ENCODE measurements around the gene NAA15. TPM values are rescaled to one million over a fixed set of nuclear protein-coding genes. Genes with fewer than 3 reads are reported as not detected.

The NAA15 gene
- total and polyA plus RNA-seq, 2 donors (not counting 3 experiments of a cell fraction or from before 2014, with no cell fraction given), result 4.5 to 67.9 TPM

GRCh38 chr4:139438141-139438540 is 136.8 kb downstream of the NAA15 start:
- H3K27ac ChIP-seq (ENCODE audit: insufficient read depth, low read depth, low read length), result no peak overlapping the region
- H3K9me1 ChIP-seq (replicated peaks; ENCODE audit: control insufficient read depth, extremely low read depth, insufficient read depth, low read length), result peaks cover 2% of the 10 kb centered on the region
- no TSS peak for BruUV-seq (replicated peaks)
- ChIA-PET POLR2A (no interaction called here), CTCF (no interaction called here)
- no peak for DNase-seq (ENCODE audit: low read depth, low spot score)
- TF ChIP-seq POLR2AphosphoS5 (IDR thresholded peaks at IDR 0.05; ENCODE audit: insufficient read depth, low read depth, low read length) (no peak), FOS (IDR thresholded peaks at IDR 0.05; ENCODE audit: borderline replicate concordance, insufficient read depth, low read length) (no peak), MYC (IDR thresholded peaks at IDR 0.05; ENCODE audit: low read depth, low read length) (no peak), GATA2 (IDR thresholded peaks at IDR 0.05; ENCODE audit: insufficient read depth, insufficient read length, low read depth, low read length) (no peak), CTCF (IDR thresholded peaks at IDR 0.05; ENCODE audit: extremely low read depth in 1 of 2, insufficient read depth in 1 of 2, low read depth in 1 of 2, low read length in 2 of 2) (no peak), JUN (IDR thresholded peaks at IDR 0.05; ENCODE audit: borderline replicate concordance, insufficient read depth, insufficient read length, low read depth) (no peak), POLR2A (IDR thresholded peaks at IDR 0.05; ENCODE audit: low read depth, low read length) (no peak), MAX (IDR thresholded peaks at IDR 0.05; ENCODE audit: insufficient read depth, insufficient read length) (no peak), EZH2 (IDR thresholded peaks at IDR 0.05; ENCODE audit: borderline replicate concordance, low read depth, low read length, severe bottlenecking) (no peak)
- no peaks in the 10 kb centered on the region for H3K4me1 ChIP-seq (ENCODE audit: control insufficient read depth, extremely low read depth, insufficient read depth, low read length)
- no peak overlapping the region for H3K9ac ChIP-seq (replicated peaks; ENCODE audit: extremely low read depth, insufficient read depth, low read length)
- no peak overlapping the region for H3K4me3 ChIP-seq (replicated peaks in 1 of 3; ENCODE audit: insufficient read depth in 1 of 3, low read depth in 1 of 3, low read length in 3 of 3)
- no peaks in the 10 kb centered on the region for H3K36me3 ChIP-seq (ENCODE audit: control insufficient read depth in 2 of 2, extremely low read depth in 1 of 2, insufficient read depth in 2 of 2, low read length in 2 of 2)
- no peak overlapping the region for H2AFZ ChIP-seq (ENCODE audit: low read depth, low read length)
- intact Hi-C loops (cut with micrococcal nuclease), result no loop called here
- no peak overlapping the region for H3K4me2 ChIP-seq (ENCODE audit: insufficient read depth, low read length)
- no peaks in the 10 kb centered on the region for H4K20me1 ChIP-seq (replicated peaks; ENCODE audit: control insufficient read depth, extremely low read depth, insufficient read depth, low read length)
- H3K27me3 ChIP-seq (ENCODE audit: control insufficient read depth in 2 of 2, insufficient read depth in 2 of 2, low read length in 2 of 2), result no peaks in the 10 kb centered on the region
- H3K9me3 ChIP-seq (replicated peaks; ENCODE audit: control insufficient read depth, insufficient read depth, low read length), result no peaks in the 10 kb centered on the region
- no peak for FAIRE-seq
- dilution Hi-C loops (cut with MboI; ENCODE audit: extremely low pct_ligation_motif_present, low sequenced_read_pairs), result no loop called here
- no peaks in the 10 kb centered on the region for H3K79me2 ChIP-seq (ENCODE audit: control insufficient read depth, insufficient read depth, low read length)

Data from endothelial cell of umbilical vein (primary cell).